ENCODE data around the gene FAM53A.

Gene FAM53A

DNA sequence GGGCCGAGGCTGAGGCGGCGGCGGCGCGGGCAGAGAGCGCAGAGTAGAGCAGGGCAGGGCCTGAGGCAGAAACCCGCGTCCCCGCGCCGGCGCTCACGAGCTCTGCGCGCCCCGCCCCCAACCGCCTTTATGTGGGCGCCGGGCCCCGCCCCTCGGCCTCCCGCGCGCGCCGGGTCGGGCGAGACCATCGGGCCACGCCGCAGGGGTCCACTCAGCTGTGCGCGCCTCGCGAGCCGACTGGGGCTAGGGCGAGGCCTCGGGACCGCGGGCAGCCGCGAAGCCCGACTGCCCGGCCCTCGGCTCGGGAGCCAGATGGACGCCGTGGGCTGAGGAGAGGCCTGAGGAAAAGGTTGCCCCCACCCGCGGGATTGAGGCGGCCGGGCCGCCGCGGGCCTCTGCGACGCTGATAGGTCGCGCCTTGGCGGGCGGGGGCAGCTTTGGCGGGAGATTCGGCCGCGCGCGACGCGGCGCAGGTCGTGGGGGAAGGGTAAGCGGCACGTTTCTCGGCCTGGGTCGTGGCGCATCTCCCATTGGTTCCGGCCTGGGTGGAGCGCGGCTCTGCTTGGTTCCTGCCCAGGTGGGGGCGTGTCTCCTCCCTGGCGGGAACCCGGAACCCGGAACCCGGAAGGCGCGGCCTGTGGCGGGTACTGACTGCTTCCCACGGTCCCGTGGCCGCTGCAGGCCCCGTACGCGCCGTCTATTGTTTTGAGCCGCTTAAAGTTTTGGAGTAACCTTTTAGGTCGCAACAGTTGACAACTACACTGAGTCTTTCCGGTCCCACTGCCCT, 28.3 kb upstream of the FAM53A start, which contains the start of gene SLBP:
SLBP (minus strand) TSS at position 104 of the 787 bp plus-strand sequence. CDS start 131 bp downstream, outside the sequence.
- Histone ChIP-seq H3K4me1 (ENCODE audit: control insufficient read depth, insufficient read depth, low read length) (no peaks in the 10 kb centered on the region), H3K27ac (ENCODE audit: extremely low read depth, low read depth, low read length) (peak within 1 kb of the TSS; percentile 99), H3K36me3 (ENCODE audit: control insufficient read depth in 2 of 2, insufficient read depth in 1 of 2, low read length in 2 of 2) (peaks cover 0 to 53% of the 10 kb centered on the region in 2 experiments; a peak in 2 of 3 replicates), H3K4me3 (ENCODE audit: low read depth, low read length) (peak within 1 kb of the TSS; percentile 85), H3K9me3 (ENCODE audit: control insufficient read depth, insufficient read depth, low read depth, low read length) (no peaks in the 10 kb centered on the region)
- POLR2A ChIA-PET, result interaction anchor here (0.6 to 1.8 kb wide), 11 partner anchors 9 to 457 kb away, joined by 3 to 44 read pairs (median 3); partner anchors contain the start of genes TACC3 and TMEM129
- CTCF ChIA-PET, result interaction anchor here (3.4 kb wide), 1 partner anchor 19 kb away, joined by 14 read pairs; no protein-coding TSS in a partner anchor
- TF ChIP-seq KLF17 (tag by site-specific recombination; IDR thresholded peaks at IDR 0.05), result peak; percentile 85; the same call in 1 of the 2 replicates
- 0 out of 2 replicates have a peak, but pooled peaks have one; percentile 13 for TF ChIP-seq ZNF660 (tag by site-specific recombination; IDR thresholded peaks at IDR 0.05)
- no peak for TF ChIP-seq ZNF670 (tag by site-specific recombination; IDR thresholded peaks at IDR 0.05; ENCODE audit: low read depth)
- peak; percentile 81 for TF ChIP-seq PATZ1 (tag by site-specific recombination; IDR thresholded peaks at IDR 0.05)
- no peak for TF ChIP-seq ZNF404 (tag by site-specific recombination; IDR thresholded peaks at IDR 0.05)
- TF ChIP-seq YY2 (tag by site-specific recombination; IDR thresholded peaks at IDR 0.05), result no peak
- no peak for TF ChIP-seq ZNF274 (IDR thresholded peaks at IDR 0.05; ENCODE audit: low read length)
- TF ChIP-seq ZNF274 (tag by site-specific recombination; IDR thresholded peaks at IDR 0.05; ENCODE audit: borderline replicate concordance), result no peak
- TF ChIP-seq ZNF76 (tag by site-specific recombination; IDR thresholded peaks at IDR 0.05; ENCODE audit: borderline replicate concordance, low read depth), result peak; percentile 53; the same call in 1 of the 2 replicates
- peak; percentile 93 for TF ChIP-seq SP2 (tag by site-specific recombination; IDR thresholded peaks at IDR 0.05)
- peak; percentile 28; the same call in 1 of the 2 replicates for TF ChIP-seq ZBTB20 (tag by site-specific recombination; IDR thresholded peaks at IDR 0.05)
- peak; percentile 56; the same call in 1 of the 2 replicates for TF ChIP-seq MEIS1 (CRISPR knock-in tag; IDR thresholded peaks at IDR 0.05; ENCODE audit: borderline replicate concordance)
- peak; percentile 19 for TF ChIP-seq WT1 (tag by site-specific recombination; IDR thresholded peaks at IDR 0.05)
- TF ChIP-seq, protein P1, sequence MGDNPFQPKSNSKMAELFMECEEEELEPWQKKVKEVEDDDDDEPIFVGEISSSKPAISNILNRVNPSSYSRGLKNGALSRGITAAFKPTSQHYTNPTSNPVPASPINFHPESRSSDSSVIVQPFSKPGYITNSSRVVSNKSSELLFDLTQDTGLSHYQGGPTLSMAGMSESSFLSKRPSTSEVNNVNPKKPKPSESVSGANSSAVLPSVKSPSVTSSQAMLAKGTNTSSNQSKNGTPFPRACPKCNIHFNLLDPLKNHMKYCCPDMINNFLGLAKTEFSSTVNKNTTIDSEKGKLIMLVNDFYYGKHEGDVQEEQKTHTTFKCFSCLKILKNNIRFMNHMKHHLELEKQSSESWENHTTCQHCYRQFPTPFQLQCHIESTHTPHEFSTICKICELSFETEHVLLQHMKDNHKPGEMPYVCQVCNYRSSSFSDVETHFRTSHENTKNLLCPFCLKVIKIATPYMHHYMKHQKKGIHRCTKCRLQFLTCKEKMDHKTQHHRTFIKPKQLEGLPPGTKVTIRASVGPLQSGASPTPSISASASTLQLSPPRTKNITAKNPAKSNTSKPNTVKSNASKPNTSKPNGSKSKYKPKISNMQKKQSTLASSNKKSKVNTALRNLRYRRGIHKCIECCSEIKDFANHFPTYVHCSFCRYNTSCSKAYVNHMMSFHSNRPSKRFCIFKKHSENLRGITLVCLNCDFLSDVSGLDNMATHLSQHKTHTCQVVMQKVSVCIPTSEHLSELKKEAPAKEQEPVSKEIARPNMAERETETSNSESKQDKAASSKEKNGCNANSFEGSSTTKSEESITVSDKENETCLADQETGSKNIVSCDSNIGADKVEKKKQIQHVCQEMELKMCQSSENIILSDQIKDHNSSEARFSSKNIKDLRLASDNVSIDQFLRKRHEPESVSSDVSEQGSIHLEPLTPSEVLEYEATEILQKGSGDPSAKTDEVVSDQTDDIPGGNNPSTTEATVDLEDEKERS (tag by site-specific recombination; IDR thresholded peaks at IDR 0.05), result no peak
- TF ChIP-seq ZNF610 (tag by site-specific recombination; IDR thresholded peaks at IDR 0.05; ENCODE audit: borderline replicate concordance), result peak; percentile 64; the same call in 1 of the 2 replicates
- TF ChIP-seq PBX3 (CRISPR knock-in tag; IDR thresholded peaks at IDR 0.05), result peak; percentile 96
- TF ChIP-seq ZNF785 (tag by site-specific recombination; IDR thresholded peaks at IDR 0.05), result 0 out of 2 replicates have a peak, but pooled peaks have one; percentile 58
- TF ChIP-seq ZNF324 (tag by site-specific recombination; IDR thresholded peaks at IDR 0.05), result peak; percentile 69; the same call in 1 of the 2 replicates
- TF ChIP-seq ZFP69B (tag by site-specific recombination; IDR thresholded peaks at IDR 0.05), result peak; percentile 66; the same call in 1 of the 2 replicates
- TF ChIP-seq KLF8 (tag by site-specific recombination; IDR thresholded peaks at IDR 0.05), result peak; percentile 98
- peak; percentile 11; the same call in 1 of the 2 replicates for TF ChIP-seq ZSCAN30 (tag by site-specific recombination; IDR thresholded peaks at IDR 0.05)
- peak; percentile 85; the same call in 1 of the 2 replicates for TF ChIP-seq ZNF501 (tag by site-specific recombination; IDR thresholded peaks at IDR 0.05)
- peak; percentile 75; the same call in 1 of the 2 replicates for TF ChIP-seq KLF1 (tag by site-specific recombination; IDR thresholded peaks at IDR 0.05)
- no peak for TF ChIP-seq ZNF155 (tag by site-specific recombination; IDR thresholded peaks at IDR 0.05)
- peak; percentile 57; the same call in 1 of the 2 replicates for TF ChIP-seq GLIS1 (tag by site-specific recombination; IDR thresholded peaks at IDR 0.05)
- TF ChIP-seq ZNF184 (tag by site-specific recombination; IDR thresholded peaks at IDR 0.05), result peak; percentile 19; the same call in 1 of the 2 replicates
- TF ChIP-seq, protein P2, sequence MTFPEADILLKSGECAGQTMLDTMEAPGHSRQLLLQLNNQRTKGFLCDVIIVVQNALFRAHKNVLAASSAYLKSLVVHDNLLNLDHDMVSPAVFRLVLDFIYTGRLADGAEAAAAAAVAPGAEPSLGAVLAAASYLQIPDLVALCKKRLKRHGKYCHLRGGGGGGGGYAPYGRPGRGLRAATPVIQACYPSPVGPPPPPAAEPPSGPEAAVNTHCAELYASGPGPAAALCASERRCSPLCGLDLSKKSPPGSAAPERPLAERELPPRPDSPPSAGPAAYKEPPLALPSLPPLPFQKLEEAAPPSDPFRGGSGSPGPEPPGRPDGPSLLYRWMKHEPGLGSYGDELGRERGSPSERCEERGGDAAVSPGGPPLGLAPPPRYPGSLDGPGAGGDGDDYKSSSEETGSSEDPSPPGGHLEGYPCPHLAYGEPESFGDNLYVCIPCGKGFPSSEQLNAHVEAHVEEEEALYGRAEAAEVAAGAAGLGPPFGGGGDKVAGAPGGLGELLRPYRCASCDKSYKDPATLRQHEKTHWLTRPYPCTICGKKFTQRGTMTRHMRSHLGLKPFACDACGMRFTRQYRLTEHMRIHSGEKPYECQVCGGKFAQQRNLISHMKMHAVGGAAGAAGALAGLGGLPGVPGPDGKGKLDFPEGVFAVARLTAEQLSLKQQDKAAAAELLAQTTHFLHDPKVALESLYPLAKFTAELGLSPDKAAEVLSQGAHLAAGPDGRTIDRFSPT (tag by site-specific recombination; IDR thresholded peaks at IDR 0.05), result peak; percentile 51
- no peak for TF ChIP-seq ZNF510 (tag by site-specific recombination; IDR thresholded peaks at IDR 0.05; ENCODE audit: insufficient replicate concordance)

Data from HEK293 (cell line).